Stimulated activated naive B cell treated with anti-CD40 and anti-IgM and Interleukin-4, amounts not matched to agents 10 μg/mL and 1 μg/mL and 100 μg/mL, for 72 hours (primary cell): Measurements from ENCODE around the gene RANGRF.
"Not testable (repeated sequence)": the region's sequence is repeated elsewhere in the genome, so short reads cannot be mapped to it uniquely, and the experiment has no call there.

ENCODE experiments used
- ATAC-seq, 2 donors: fragments of 150-1000 bp; cut with Tn5 transposase; replicated peaks; 2 replicates each; pipeline ENCODE4 v1.10.0; 2021; ENCODE audit warnings: moderate library complexity in 1 of 2
- DNase-seq: peaks from one replicate; pipeline ENCODE4 v3.0.0; 2021
- H3K27ac Mint-ChIP-seq: one replicate; pipeline ENCODE4 v1.8.0; 2022; ENCODE audit warnings: mild to moderate bottlenecking, mixed read lengths
- H3K27me3 Mint-ChIP-seq, 2 donors: one replicate each; pipeline ENCODE4 v1.8.0; 2022; ENCODE audit warnings: mixed read lengths in 2 of 2
- H3K36me3 Mint-ChIP-seq, 2 donors: one replicate each; pipeline ENCODE4 v1.8.0; 2022; ENCODE audit warnings: mixed read lengths in 2 of 2, mild to moderate bottlenecking in 1 of 2
- H3K4me1 Mint-ChIP-seq, 2 donors: one replicate each; pipeline ENCODE4 v1.8.0; 2022; ENCODE audit warnings: mixed read lengths in 2 of 2, mild to moderate bottlenecking in 1 of 2
- H3K4me3 Mint-ChIP-seq, 2 donors: one replicate each; pipeline ENCODE4 v1.8.0; 2022; ENCODE audit warnings: mild to moderate bottlenecking in 2 of 2, mixed read lengths in 2 of 2, moderate library complexity in 1 of 2
- H3K9me3 Mint-ChIP-seq, 2 donors: one replicate each; pipeline ENCODE4 v1.8.0; 2022; ENCODE audit warnings: mixed read lengths in 2 of 2, mild to moderate bottlenecking in 1 of 2

The RANGRF gene

GRCh38 chr17:8288336-8289102, at the start of gene RANGRF:
Gene RANGRF (plus strand): TSS chr17:8288670. CDS start chr17:8288789, 119 bp downstream.
- peak within 1 kb of the TSS; percentile 99 for H3K27ac Mint-ChIP-seq
- H3K4me1 Mint-ChIP-seq: peaks cover 39 to 60% of the 10 kb centered on the region in 2 donors
- no peaks in the 10 kb centered on the region for H3K27me3 Mint-ChIP-seq
- no peaks in the 10 kb centered on the region for H3K9me3 Mint-ChIP-seq
- peak within 1 kb of the TSS; percentile 91 to 98 for H3K4me3 Mint-ChIP-seq
- H3K36me3 Mint-ChIP-seq: peaks cover 2 to 17% of the 10 kb centered on the region in 2 donors
- ATAC-seq: peak; percentile 89 to 90
- peak; percentile 78 for DNase-seq

- Mint-ChIP-seq H3K4me3 (no peak overlapping the region), H3K9me3 (no peaks in the 10 kb centered on the region), H3K27me3 (no peaks in the 10 kb centered on the region), H3K36me3 (peaks cover 34 to 36% of the 10 kb centered on the region in 2 donors), H3K27ac (no peak overlapping the region), H3K4me1 (peaks cover 27 to 44% of the 10 kb centered on the region in 2 donors)
- ATAC-seq (no peak), DNase-seq (no peak)
Measured at GRCh38 chr17:8243827-8244226, 44.6 kb upstream of the RANGRF start.

DNA sequence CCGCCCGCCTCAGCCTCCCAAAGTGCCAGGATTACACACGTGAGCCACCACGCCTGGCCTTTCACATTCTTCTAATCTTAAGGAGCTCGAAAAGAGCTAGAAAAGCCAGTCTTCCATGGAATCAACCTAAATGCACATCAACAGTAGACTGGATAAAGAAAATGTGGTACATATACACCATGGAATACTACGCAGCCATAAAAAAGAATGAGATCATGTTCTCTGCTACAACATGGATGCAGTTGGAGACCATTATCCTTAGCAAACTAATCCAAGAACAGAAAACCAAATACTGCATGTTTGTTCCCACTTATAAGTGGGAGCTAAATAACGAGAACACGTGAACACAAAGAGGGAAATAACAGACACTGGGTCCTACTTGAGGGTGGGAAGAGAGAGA, 43.7 kb upstream of the RANGRF start:
- DNase-seq (no peak), ATAC-seq (no peak)
- H3K27me3 Mint-ChIP-seq: no peaks in the 10 kb centered on the region
- peaks cover 35 to 36% of the 10 kb centered on the region in 2 donors for H3K36me3 Mint-ChIP-seq
- no peak overlapping the region for H3K4me3 Mint-ChIP-seq
- H3K9me3 Mint-ChIP-seq: no peaks in the 10 kb centered on the region
- peak overlapping the region; percentile 16 for H3K27ac Mint-ChIP-seq
- H3K4me1 Mint-ChIP-seq: peaks cover 30 to 50% of the 10 kb centered on the region in 2 donors

DNA sequence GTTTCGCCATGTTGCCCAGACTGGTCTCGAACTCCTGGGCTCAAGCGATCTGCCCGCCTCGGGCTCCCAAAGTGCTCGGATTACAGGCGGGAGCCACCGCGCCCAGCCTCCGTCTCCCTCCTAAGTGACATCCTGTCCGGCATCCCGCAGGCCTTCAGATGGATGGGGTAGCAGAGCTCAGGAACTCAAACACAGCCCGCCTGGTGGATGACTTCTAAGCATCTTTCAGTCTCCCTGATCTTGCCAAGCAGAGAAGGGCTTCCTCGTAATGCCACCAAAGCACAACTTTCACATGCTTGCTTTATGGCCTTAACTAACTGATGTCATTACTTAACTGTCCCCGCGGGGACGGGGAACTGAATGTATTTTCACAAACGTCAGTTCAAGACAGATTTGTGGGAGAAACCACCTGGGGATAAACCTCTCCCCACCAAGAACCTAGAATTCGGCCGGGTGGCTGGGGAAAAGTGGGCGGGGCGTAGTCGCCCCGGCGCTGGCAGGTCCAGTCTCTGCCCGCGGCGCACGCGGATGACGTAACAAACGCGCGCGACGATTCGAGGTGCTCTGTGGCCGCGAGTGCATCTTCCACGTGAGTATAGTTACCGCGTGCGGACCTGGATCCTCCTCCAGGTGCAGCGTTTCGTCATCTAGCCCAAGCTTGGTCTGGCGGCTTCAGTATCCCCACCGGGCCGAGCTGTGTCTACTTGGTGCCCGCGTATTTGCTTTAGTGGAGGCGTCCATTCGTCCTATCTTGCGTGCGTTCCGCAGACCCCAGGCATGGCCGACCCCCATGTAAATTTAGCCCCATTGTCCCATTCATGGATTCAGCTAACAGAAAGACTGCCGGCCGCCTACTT, 39.5 kb upstream of the RANGRF start, which contains the start of gene PFAS:
TSS of gene PFAS (plus strand) at position 539 of the 857 bp plus-strand sequence. CDS start 4,649 bp downstream, outside the sequence.
- ATAC-seq (peak; percentile 54 to 61), DNase-seq (peak; percentile 98)
- Mint-ChIP-seq H3K4me3 (peak within 1 kb of the TSS; percentile 91 to 98), H3K4me1 (peaks cover 30 to 58% of the 10 kb centered on the region in 2 donors), H3K36me3 (peaks cover 31 to 34% of the 10 kb centered on the region in 2 donors), H3K9me3 (no peaks in the 10 kb centered on the region), H3K27me3 (no peaks in the 10 kb centered on the region), H3K27ac (peak within 1 kb of the TSS; percentile 99)

DNA sequence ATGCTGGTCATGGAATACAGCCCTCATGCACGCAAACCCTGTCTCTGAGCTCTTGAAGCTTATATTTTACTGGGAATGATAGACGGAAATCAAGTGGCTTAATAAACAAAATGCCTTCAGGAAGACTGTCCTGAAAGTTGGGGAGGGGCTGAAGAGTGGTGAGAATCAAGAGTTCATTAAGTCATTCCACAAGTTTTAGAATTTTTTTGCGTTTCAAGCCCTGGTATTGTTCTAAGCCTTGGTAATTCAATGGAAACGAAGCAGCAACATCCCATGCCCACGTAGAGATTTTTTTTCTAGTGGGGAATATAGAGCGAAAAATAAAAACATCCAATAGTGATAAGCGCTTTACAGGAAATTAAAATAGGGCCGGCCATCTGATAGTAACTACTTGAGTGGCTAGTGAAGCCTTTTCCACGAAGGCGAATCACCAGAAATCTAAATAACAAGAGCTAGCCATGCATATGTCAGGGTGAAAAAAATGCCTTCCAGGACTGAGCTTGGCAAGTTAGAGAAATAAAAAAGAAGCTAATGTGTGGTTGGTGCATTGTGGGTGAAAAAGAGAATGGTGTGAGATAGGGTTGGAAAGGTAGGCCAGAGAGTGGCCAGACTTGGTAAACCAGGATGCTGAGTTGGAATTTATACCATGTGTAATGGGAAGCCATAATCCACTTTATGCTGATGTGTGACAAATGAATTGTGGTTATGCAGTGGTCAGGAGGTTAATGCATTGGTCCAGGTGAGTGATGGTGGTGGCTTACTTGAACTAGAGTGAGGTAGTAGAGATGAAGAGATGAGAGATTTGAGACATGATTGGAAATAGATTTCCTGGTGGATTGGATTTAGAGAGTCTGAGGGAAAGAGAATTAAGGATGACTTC, 38.6 kb upstream of the RANGRF start:
- H3K27me3 Mint-ChIP-seq: no peaks in the 10 kb centered on the region
- H3K9me3 Mint-ChIP-seq: no peaks in the 10 kb centered on the region
- peaks cover 27 to 49% of the 10 kb centered on the region in 2 donors for H3K4me1 Mint-ChIP-seq
- peak overlapping the region; percentile 99 for H3K27ac Mint-ChIP-seq
- peak overlapping the region; percentile 91 to 98 for H3K4me3 Mint-ChIP-seq
- no peak for DNase-seq
- ATAC-seq: no peak
- H3K36me3 Mint-ChIP-seq: peaks cover 30 to 32% of the 10 kb centered on the region in 2 donors

GRCh38 chr17:8251411-8251810, 37.1 kb upstream of the RANGRF start:
- not testable (repeated sequence) for H3K9me3 Mint-ChIP-seq, H3K27me3 Mint-ChIP-seq, ATAC-seq, H3K27ac Mint-ChIP-seq, DNase-seq, H3K4me3 Mint-ChIP-seq
- H3K4me1 Mint-ChIP-seq: peaks cover 14 to 33% of the 10 kb centered on the region in 2 donors
- peaks cover 33 to 37% of the 10 kb centered on the region in 2 donors for H3K36me3 Mint-ChIP-seq

GRCh38 chr17:8253801-8254200, 34.7 kb upstream of the RANGRF start:
- ATAC-seq: no peak
- Mint-ChIP-seq H3K4me3 (no peak overlapping the region), H3K9me3 (no peaks in the 10 kb centered on the region), H3K4me1 (peaks cover 12 to 18% of the 10 kb centered on the region in 2 donors), H3K27ac (peak overlapping the region; percentile 56), H3K27me3 (no peaks in the 10 kb centered on the region), H3K36me3 (peaks cover 41 to 47% of the 10 kb centered on the region in 2 donors)
- DNase-seq: no peak

DNA sequence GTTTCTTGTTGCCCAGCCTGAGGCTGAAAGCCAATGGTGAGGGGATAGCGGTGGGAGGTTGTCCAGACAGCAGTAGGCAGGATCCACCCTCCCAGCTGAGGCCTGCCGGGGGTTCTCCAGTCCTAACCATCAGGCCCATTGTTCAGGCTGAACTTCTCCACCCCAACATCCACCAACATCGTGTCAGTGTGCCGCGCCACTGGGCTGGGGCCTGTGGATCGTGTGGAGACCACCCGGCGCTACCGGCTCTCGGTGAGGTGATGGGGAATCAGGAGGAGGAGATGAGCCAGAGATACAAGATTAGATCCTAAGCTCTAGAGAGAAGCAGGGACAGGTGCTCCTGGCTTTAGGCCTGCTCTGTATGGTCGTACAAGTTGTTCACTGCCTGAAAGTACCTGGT, 33.6 kb upstream of the RANGRF start:
- Mint-ChIP-seq H3K4me3 (no peak overlapping the region), H3K27ac (no peak overlapping the region), H3K9me3 (no peaks in the 10 kb centered on the region), H3K27me3 (no peaks in the 10 kb centered on the region), H3K4me1 (peaks cover 9 to 10% of the 10 kb centered on the region in 2 donors), H3K36me3 (peaks cover 44% of the 10 kb centered on the region in 2 donors)
- no peak for DNase-seq
- ATAC-seq: no peak

GRCh38 chr17:8255499-8255898, 33.0 kb upstream of the RANGRF start:
- Mint-ChIP-seq H3K27me3 (no peaks in the 10 kb centered on the region), H3K4me1 (peaks cover 3 to 4% of the 10 kb centered on the region in 2 donors), H3K36me3 (peaks cover 40 to 41% of the 10 kb centered on the region in 2 donors), H3K4me3 (no peak overlapping the region), H3K9me3 (no peaks in the 10 kb centered on the region), H3K27ac (no peak overlapping the region)
- ATAC-seq (no peak), DNase-seq (no peak)

GRCh38 chr17:8256291-8256690, 32.2 kb upstream of the RANGRF start:
- Mint-ChIP-seq H3K27me3 (no peaks in the 10 kb centered on the region), H3K27ac (no peak overlapping the region), H3K4me1 (no peaks in the 10 kb centered on the region), H3K9me3 (no peaks in the 10 kb centered on the region), H3K4me3 (no peak overlapping the region), H3K36me3 (peaks cover 44 to 46% of the 10 kb centered on the region in 2 donors)
- DNase-seq (no peak), ATAC-seq (no peak)

- H3K27ac Mint-ChIP-seq: no peak overlapping the region
- no peak for DNase-seq
- H3K36me3 Mint-ChIP-seq: peaks cover 48 to 50% of the 10 kb centered on the region in 2 donors
- ATAC-seq: no peak
- no peak overlapping the region for H3K4me3 Mint-ChIP-seq
- no peaks in the 10 kb centered on the region for H3K4me1 Mint-ChIP-seq
- no peaks in the 10 kb centered on the region for H3K9me3 Mint-ChIP-seq
- no peaks in the 10 kb centered on the region for H3K27me3 Mint-ChIP-seq
Measured at GRCh38 chr17:8256691-8257090, 31.8 kb upstream of the RANGRF start.

GRCh38 chr17:8257801-8258200, 30.7 kb upstream of the RANGRF start:
- no peak for ATAC-seq
- H3K4me1 Mint-ChIP-seq: no peaks in the 10 kb centered on the region
- H3K36me3 Mint-ChIP-seq: peaks cover 56% of the 10 kb centered on the region in 2 donors
- H3K27ac Mint-ChIP-seq: no peak overlapping the region
- H3K9me3 Mint-ChIP-seq: no peaks in the 10 kb centered on the region
- H3K27me3 Mint-ChIP-seq: no peaks in the 10 kb centered on the region
- H3K4me3 Mint-ChIP-seq: no peak overlapping the region
- DNase-seq: no peak

- peaks cover 0 to 7% of the 10 kb centered on the region in 2 donors for H3K4me1 Mint-ChIP-seq
- H3K36me3 Mint-ChIP-seq: peaks cover 69 to 77% of the 10 kb centered on the region in 2 donors
- no peak overlapping the region for H3K27ac Mint-ChIP-seq
- H3K9me3 Mint-ChIP-seq: no peaks in the 10 kb centered on the region
- DNase-seq: no peak
- no peak overlapping the region for H3K4me3 Mint-ChIP-seq
- H3K27me3 Mint-ChIP-seq: no peaks in the 10 kb centered on the region
- no peak for ATAC-seq
Measured at GRCh38 chr17:8264320-8264719, 24.1 kb upstream of the RANGRF start.
